Neural progenitor cell (in vitro differentiated cells): ENCODE data around the gene CCNYL1. TPM values are rescaled to one million over a fixed set of nuclear protein-coding genes. Genes with fewer than 3 reads are reported as not detected.

ENCODE experiments used
- DNase-seq: peaks from one replicate; pipeline ENCODE4 v3.0.0-alpha.2; 2016; ENCODE audit warnings: low spot score
- H2AFZ ChIP-seq: fragments of 200-600 bp; sonication (generic); replicated peaks from 2 replicates; pipeline ENCODE4 v1.6.1; 2016; ENCODE audit warnings: antibody characterized with exemption
- H3F3A ChIP-seq: fragments of 200-600 bp; sonication (generic); 2 replicates; pipeline ENCODE4 v1.6.1; 2016; ENCODE audit warnings: antibody characterized with exemption, low read depth
- H3K27ac ChIP-seq: fragments of 200-600 bp; sonication (generic); 2 replicates; pipeline ENCODE4 v1.5.1; 2016; ENCODE audit warnings: mild to moderate bottlenecking
- H3K27me3 ChIP-seq: fragments of 200-600 bp; sonication (generic); 2 replicates; pipeline ENCODE4 v1.6.1; 2016; ENCODE audit warnings: mild to moderate bottlenecking, moderate library complexity
- H3K36me3 ChIP-seq: fragments of 200-600 bp; sonication (generic); 2 replicates; pipeline ENCODE4 v1.5.1; 2016
- H3K4me1 ChIP-seq: fragments of 200-600 bp; sonication (generic); 2 replicates; pipeline ENCODE4 v1.6.1; 2016; ENCODE audit warnings: mixed run types
- H3K4me2 ChIP-seq: fragments of 200-600 bp; sonication (generic); 2 replicates; pipeline ENCODE4 v1.6.1; 2016
- H3K4me3 ChIP-seq: fragments of 200-600 bp; sonication (generic); 2 replicates; pipeline ENCODE4 v1.5.1; 2016
- H3K79me2 ChIP-seq: fragments of 200-600 bp; sonication (generic); 2 replicates; pipeline ENCODE4 v1.6.1; 2016; ENCODE audit warnings: low read depth
- H3K9ac ChIP-seq: fragments of 200-600 bp; sonication (generic); 2 replicates; pipeline ENCODE4 v1.6.1; 2016
- H3K9me3 ChIP-seq: fragments of 200-600 bp; sonication (generic); 2 replicates; pipeline ENCODE4 v1.5.1; 2016; ENCODE audit warnings: low read depth
- H4K20me1 ChIP-seq: fragments of 200-600 bp; sonication (generic); 2 replicates; pipeline ENCODE4 v1.6.1; 2016; ENCODE audit warnings: low read depth
- H3K27ac Mint-ChIP-seq: 3 replicates; pipeline ENCODE4 v1.8.0; 2021; ENCODE audit warnings: mixed read lengths
- H3K27me3 Mint-ChIP-seq: 2 replicates; pipeline ENCODE4 v1.8.0; 2022; ENCODE audit warnings: low read depth, mild to moderate bottlenecking, inconsistent platforms, moderate library complexity, mixed read lengths; ENCODE audit not compliant: insufficient read depth
- H3K36me3 Mint-ChIP-seq: 3 replicates; pipeline ENCODE4 v1.8.0; 2021; ENCODE audit warnings: mixed read lengths
- H3K4me1 Mint-ChIP-seq: 3 replicates; pipeline ENCODE4 v1.8.0; 2021; ENCODE audit warnings: mixed read lengths
- H3K4me3 Mint-ChIP-seq: 3 replicates; pipeline ENCODE4 v1.8.0; 2021; ENCODE audit warnings: mild to moderate bottlenecking, moderate library complexity, mixed read lengths
- H3K9me3 Mint-ChIP-seq: 3 replicates; pipeline ENCODE4 v1.8.0; 2020; ENCODE audit warnings: mixed read lengths
- CTCF ChIP-seq: fragments of 200-600 bp; sonication (generic); IDR thresholded peaks from 2 replicates; pipeline ENCODE4 v1.5.1; 2017; ENCODE audit warnings: antibody characterized with exemption, mild to moderate bottlenecking
- EZH2 ChIP-seq: fragments of 200-600 bp; sonication (generic); IDR thresholded peaks from 2 replicates; pipeline ENCODE4 v1.6.1; 2017; ENCODE audit warnings: antibody characterized with exemption, mild to moderate bottlenecking, moderate library complexity
- EZH2phosphoT487 ChIP-seq: fragments of 200-600 bp; sonication (generic); IDR thresholded peaks from 2 replicates; pipeline ENCODE4 v1.6.1; 2017; ENCODE audit warnings: antibody characterized with exemption
- total RNA-seq: library from RNA; depleted of rRNA; stranded (reverse); fragments of >200 nt; gene quantifications from 2 replicates; pipeline ENCODE4 v1.2.3, GENCODE V29; 2015; ENCODE audit warnings: low replicate concordance

The CCNYL1 gene
- total RNA-seq, 1 donor from 2014 or later = 22.0 TPM

GRCh38 chr2:207775473-207775872, 64.0 kb downstream of the CCNYL1 start:
- no peak for DNase-seq
- Histone ChIP-seq H3K4me3 (no peak overlapping the region), H3K27me3 (no peaks in the 10 kb centered on the region), H3F3A (peaks cover 55% of the 10 kb centered on the region), H3K36me3 (no peaks in the 10 kb centered on the region), H4K20me1 (peaks cover 12% of the 10 kb centered on the region), H2AFZ (no peak overlapping the region), H3K4me2 (no peak overlapping the region), H3K4me1 (peaks cover 37% of the 10 kb centered on the region), H3K27ac (no peak overlapping the region), H3K79me2 (peaks cover 11% of the 10 kb centered on the region), H3K9ac (no peak overlapping the region), H3K9me3 (no peaks in the 10 kb centered on the region)
- TF ChIP-seq EZH2 (no peak), EZH2phosphoT487 (no peak), CTCF (no peak)
- peaks cover 21% of the 10 kb centered on the region for H3K4me1 Mint-ChIP-seq
- no peak overlapping the region for H3K4me3 Mint-ChIP-seq
- H3K9me3 Mint-ChIP-seq = peaks cover 3% of the 10 kb centered on the region
- no peaks in the 10 kb centered on the region for H3K36me3 Mint-ChIP-seq
- peaks cover 25% of the 10 kb centered on the region for H3K27me3 Mint-ChIP-seq
- no peak overlapping the region for H3K27ac Mint-ChIP-seq

DNA sequence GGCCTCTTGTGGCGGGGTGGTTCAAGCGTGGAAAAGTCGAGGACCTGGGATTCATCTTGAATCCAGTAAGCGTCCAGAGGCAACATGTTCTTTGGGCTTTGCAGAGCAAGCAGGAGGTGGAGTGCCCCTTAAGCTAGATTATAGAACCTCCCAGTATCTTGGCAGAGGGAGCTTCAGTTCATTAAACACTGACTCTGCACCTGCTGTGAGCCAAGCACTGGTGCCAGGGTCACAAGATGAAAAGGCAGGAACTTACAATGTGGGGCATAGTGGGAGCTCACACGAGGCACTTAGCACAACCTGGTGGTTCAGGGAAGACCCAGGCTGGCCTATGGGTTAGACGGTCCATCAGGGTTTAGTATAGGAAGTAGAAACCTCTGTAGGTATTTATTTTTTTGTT, 65.7 kb downstream of the CCNYL1 start:
- Mint-ChIP-seq H3K27me3 (peaks cover 15% of the 10 kb centered on the region), H3K27ac (no peak overlapping the region), H3K9me3 (peaks cover 3% of the 10 kb centered on the region), H3K36me3 (no peaks in the 10 kb centered on the region), H3K4me1 (peaks cover 16% of the 10 kb centered on the region), H3K4me3 (no peak overlapping the region)
- no peaks in the 10 kb centered on the region for H3K36me3 ChIP-seq
- no peak for DNase-seq
- no peaks in the 10 kb centered on the region for H3K9me3 ChIP-seq
- H3K4me3 ChIP-seq = no peak overlapping the region
- H3K9ac ChIP-seq = no peak overlapping the region
- H3K4me2 ChIP-seq = no peak overlapping the region
- no peak for TF ChIP-seq CTCF
- no peak for TF ChIP-seq EZH2phosphoT487
- no peak for TF ChIP-seq EZH2
- peaks cover 39% of the 10 kb centered on the region for H3F3A ChIP-seq
- H4K20me1 ChIP-seq = no peaks in the 10 kb centered on the region
- no peak overlapping the region for H3K27ac ChIP-seq
- H3K27me3 ChIP-seq = no peaks in the 10 kb centered on the region
- H3K79me2 ChIP-seq = no peaks in the 10 kb centered on the region
- H3K4me1 ChIP-seq = peaks cover 29% of the 10 kb centered on the region
- no peak overlapping the region for H2AFZ ChIP-seq

DNA sequence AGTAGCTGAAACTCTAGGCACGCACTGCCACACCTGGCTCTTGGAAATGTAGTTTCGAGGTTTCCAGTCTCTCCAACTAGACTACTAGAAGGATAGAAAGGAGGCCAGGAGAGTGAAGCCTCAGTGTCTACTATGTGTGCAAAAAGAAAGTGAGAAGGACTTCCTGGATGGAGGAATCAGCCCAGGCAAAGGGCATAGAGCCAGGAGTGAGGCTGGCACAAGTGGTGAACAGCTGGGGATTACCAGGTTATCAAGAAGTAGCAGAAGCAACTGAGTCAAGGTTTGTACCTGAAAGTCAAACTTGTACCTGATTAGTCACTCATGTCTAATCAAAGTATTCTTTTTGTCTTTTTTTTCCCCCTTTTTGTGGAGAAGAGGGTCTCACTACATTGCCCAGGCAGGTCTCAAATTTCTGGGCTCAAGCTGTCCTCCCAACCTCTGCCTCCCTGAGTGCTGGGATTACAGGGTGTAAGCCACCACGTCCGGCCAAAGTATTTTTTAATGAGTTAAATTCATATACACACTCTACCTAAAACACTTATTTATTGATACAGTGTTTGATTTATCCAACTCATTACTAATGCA, 67.0 kb downstream of the CCNYL1 start:
- peaks cover 10% of the 10 kb centered on the region for H3K27me3 Mint-ChIP-seq
- H3K27me3 ChIP-seq = no peaks in the 10 kb centered on the region
- peaks cover 15% of the 10 kb centered on the region for H3K4me1 Mint-ChIP-seq
- H3F3A ChIP-seq = peaks cover 27% of the 10 kb centered on the region
- no peak overlapping the region for H3K27ac Mint-ChIP-seq
- H3K36me3 Mint-ChIP-seq = no peaks in the 10 kb centered on the region
- no peaks in the 10 kb centered on the region for H3K9me3 ChIP-seq
- peaks cover 41% of the 10 kb centered on the region for H3K4me1 ChIP-seq
- no peak overlapping the region for H2AFZ ChIP-seq
- no peak overlapping the region for H3K27ac ChIP-seq
- no peak overlapping the region for H3K4me3 ChIP-seq
- no peak for TF ChIP-seq EZH2
- no peak for TF ChIP-seq EZH2phosphoT487
- TF ChIP-seq CTCF = no peak
- H3K9me3 Mint-ChIP-seq = peaks cover 3% of the 10 kb centered on the region
- H3K4me3 Mint-ChIP-seq = no peak overlapping the region
- no peak overlapping the region for H3K4me2 ChIP-seq
- H3K79me2 ChIP-seq = no peaks in the 10 kb centered on the region
- H3K36me3 ChIP-seq = no peaks in the 10 kb centered on the region
- H3K9ac ChIP-seq = no peak overlapping the region
- no peaks in the 10 kb centered on the region for H4K20me1 ChIP-seq
- DNase-seq = no peak
